HG03097 (cell line): Measurements from ENCODE around the gene FAM216A.
"Not testable (repeated sequence)": the region's sequence is repeated elsewhere in the genome, so short reads cannot be mapped to it uniquely, and the experiment has no call there.

ENCODE experiments used
- ATAC-seq: cut with Tn5 transposase; IDR thresholded peaks from one replicate; pipeline ENCODE4 v1.9.1; 2021; ENCODE audit not compliant: unreplicated experiment, low FRiP score

FAM216A gene

GRCh38 chr12:110468214-110469048 lies at the start of gene FAM216A, which contains the start of gene GPN3:
Gene FAM216A (plus strand): TSS chr12:110468845. CDS start chr12:110468876, 31 bp downstream.
Gene GPN3 (minus strand): TSS chr12:110468257. CDS start chr12:110468203, 54 bp downstream.
- peak; percentile 75 for ATAC-seq

GRCh38 chr12:110420644-110421043 lies 48.0 kb upstream of the FAM216A start:
- not testable (repeated sequence) for ATAC-seq

GRCh38 chr12:110421159-110421661 lies 47.4 kb upstream of the FAM216A start:
- ATAC-seq = no peak

- ATAC-seq = no peak
Measured at GRCh38 chr12:110421701-110422100, 46.9 kb upstream of the FAM216A start.

GRCh38 chr12:110424237-110424636 lies 44.4 kb upstream of the FAM216A start:
- ATAC-seq = no peak

GRCh38 chr12:110426406-110426805 lies 42.2 kb upstream of the FAM216A start:
- ATAC-seq = no peak

- not testable (repeated sequence) for ATAC-seq
Measured at GRCh38 chr12:110429676-110430075, 39.0 kb upstream of the FAM216A start.

GRCh38 chr12:110431957-110432587 lies 36.6 kb upstream of the FAM216A start:
- no peak for ATAC-seq

- no peak for ATAC-seq
Measured at GRCh38 chr12:110436231-110436630, 32.4 kb upstream of the FAM216A start.

- ATAC-seq = no peak
Measured at GRCh38 chr12:110444455-110444854, 24.2 kb upstream of the FAM216A start.

GRCh38 chr12:110449799-110450497 lies 18.7 kb upstream of the FAM216A start, which contains the start of gene ARPC3:
Gene ARPC3 (minus strand): TSS chr12:110450337. CDS start chr12:110450260, 77 bp downstream.
- ATAC-seq = peak; percentile 90

- ATAC-seq = no peak
Measured at GRCh38 chr12:110451263-110451662, 17.4 kb upstream of the FAM216A start.

- ATAC-seq = no peak
Measured at GRCh38 chr12:110453569-110454296, 14.9 kb upstream of the FAM216A start.

GRCh38 chr12:110458756-110459155 lies 9.9 kb upstream of the FAM216A start:
- no peak for ATAC-seq

GRCh38 chr12:110461189-110461588 lies 7.5 kb upstream of the FAM216A start:
- not testable (repeated sequence) for ATAC-seq

GRCh38 chr12:110465024-110465423 lies 3.6 kb upstream of the FAM216A start:
- no peak for ATAC-seq

GRCh38 chr12:110465765-110466164 lies 2.9 kb upstream of the FAM216A start:
- ATAC-seq = not testable (repeated sequence)

GRCh38 chr12:110466791-110467190 lies 1.9 kb upstream of the FAM216A start:
- ATAC-seq = no peak

- no peak for ATAC-seq
Measured at GRCh38 chr12:110467847-110468213, 815 bp upstream of the FAM216A start.

GRCh38 chr12:110475426-110475825 lies 6.8 kb downstream of the FAM216A start:
- no peak for ATAC-seq
